GM12891 (cell line): ENCODE results near the gene ACCSL.

Experiments used
- POLR2A ChIP-seq: IDR thresholded peaks from 2 replicates; pipeline ENCODE4 v1.6.1; 2011; ENCODE audit warnings: low read depth, low read length, control low read depth
- POLR2AphosphoS5 ChIP-seq: IDR thresholded peaks from 2 replicates; pipeline ENCODE4 v1.6.1; 2011; ENCODE audit warnings: low read depth, low read length, control low read depth
- SPI1 ChIP-seq: IDR thresholded peaks from 2 replicates; pipeline ENCODE4 v1.6.1; 2011; ENCODE audit warnings: low read depth, low read length, control low read depth
- TAF1 ChIP-seq: IDR thresholded peaks from 2 replicates; pipeline ENCODE4 v1.6.1; 2011; ENCODE audit warnings: low read depth, low read length, control low read depth

GRCh38 chr11:44036811-44037657, 10.7 kb upstream of the ACCSL start:
- TF ChIP-seq POLR2AphosphoS5 (no peak), TAF1 (no peak), POLR2A (no peak), SPI1 (no peak)
